Endothelial cell of hepatic sinusoid (primary cell): ENCODE data around the gene STK24.

ENCODE experiments used
- in situ Hi-C: cut with HindIII; loops from 2 replicates; pipeline ENCODE4 v1.10.0; 2017; ENCODE audit warnings: low sequenced_read_pairs

The STK24 gene

GRCh38 chr13:98459171-98459681 is 117.7 kb downstream of the STK24 start:
- in situ Hi-C loops = no loop called here

GRCh38 chr13:98458431-98458830 is 118.5 kb downstream of the STK24 start:
- in situ Hi-C loops = no loop called here

- in situ Hi-C loops = no loop called here
Observed at GRCh38 chr13:98457053-98457452, 119.9 kb downstream of the STK24 start.

GRCh38 chr13:98456413-98456845 is 120.5 kb downstream of the STK24 start:
- in situ Hi-C loops = no loop called here

- in situ Hi-C loops = no loop called here
Observed at GRCh38 chr13:98454389-98454881, 122.5 kb downstream of the STK24 start.

GRCh38 chr13:98452851-98453843 is 123.8 kb downstream of the STK24 start:
- in situ Hi-C loops = no loop called here

- in situ Hi-C loops = no loop called here
Observed at GRCh38 chr13:98451676-98452470, 125.0 kb downstream of the STK24 start.

- in situ Hi-C loops = no loop called here
Observed at GRCh38 chr13:98450539-98451111, 126.3 kb downstream of the STK24 start.

GRCh38 chr13:98450026-98450425 is 126.9 kb downstream of the STK24 start:
- in situ Hi-C loops = no loop called here

GRCh38 chr13:98449273-98449672 is 127.6 kb downstream of the STK24 start:
- in situ Hi-C loops = no loop called here

GRCh38 chr13:98448642-98448928 is 128.3 kb downstream of the STK24 start:
- in situ Hi-C loops = no loop called here

GRCh38 chr13:98447881-98448641 is 128.8 kb downstream of the STK24 start:
- in situ Hi-C loops = no loop called here

- in situ Hi-C loops = no loop called here
Observed at GRCh38 chr13:98447130-98447529, 129.8 kb downstream of the STK24 start.

GRCh38 chr13:98446234-98446621 is 130.7 kb downstream of the STK24 start:
- in situ Hi-C loops = no loop called here

GRCh38 chr13:98445340-98446233 is 131.3 kb downstream of the STK24 start:
- in situ Hi-C loops = no loop called here

GRCh38 chr13:98444381-98444780 is 132.5 kb downstream of the STK24 start:
- in situ Hi-C loops = loop anchor here (5.0 kb wide), 1 partner anchor 223 kb away; no protein-coding TSS in a partner anchor

- in situ Hi-C loops = loop anchor here (5.0 kb wide), 1 partner anchor 223 kb away; no protein-coding TSS in a partner anchor
Observed at GRCh38 chr13:98443800-98444325, 133.0 kb downstream of the STK24 start.

GRCh38 chr13:98443329-98443728 is 133.6 kb downstream of the STK24 start:
- in situ Hi-C loops = loop anchor here (5.0 kb wide), 1 partner anchor 224 kb away; no protein-coding TSS in a partner anchor
